Loucy (cell line): Measurements from ENCODE around the gene RAVER2.

ENCODE experiments used
- H2AFZ ChIP-seq: fragments of 200-600 bp; sonication (generic); 2 replicates; pipeline ENCODE4 v1.6.0; 2016; ENCODE audit warnings: antibody characterized with exemption, mild to moderate bottlenecking, low read length, moderate library complexity
- H3F3A ChIP-seq: fragments of 200-600 bp; 2 replicates; pipeline ENCODE4 v1.6.0; 2016; ENCODE audit warnings: antibody characterized with exemption, low read depth, mild to moderate bottlenecking
- H3K27me3 ChIP-seq: fragments of 200-600 bp; sonication (generic); 2 replicates; pipeline ENCODE4 v1.6.1; 2014; ENCODE audit warnings: low read length, mild to moderate bottlenecking; ENCODE audit not compliant: insufficient read depth, poor library complexity, severe bottlenecking
- H3K36me3 ChIP-seq: fragments of 200-600 bp; sonication (generic); 2 replicates; pipeline ENCODE4 v1.6.1; 2016; ENCODE audit warnings: low read length; ENCODE audit not compliant: insufficient read depth
- H3K4me1 ChIP-seq: fragments of 200-600 bp; sonication (generic); 2 replicates; pipeline ENCODE4 v1.5.1; 2014; ENCODE audit warnings: low read length, mild to moderate bottlenecking; ENCODE audit not compliant: insufficient read depth, poor library complexity, severe bottlenecking
- H3K4me2 ChIP-seq: fragments of 200-600 bp; sonication (generic); 2 replicates; pipeline ENCODE4 v1.6.0; 2014; ENCODE audit warnings: antibody characterized with exemption, low read length, low read depth, mild to moderate bottlenecking; ENCODE audit not compliant: poor library complexity, severe bottlenecking
- H3K4me3 ChIP-seq: fragments of 200-600 bp; sonication (generic); 2 replicates; pipeline ENCODE4 v1.5.1; 2014; ENCODE audit warnings: low read length, mild to moderate bottlenecking, mixed read lengths; ENCODE audit not compliant: poor library complexity, severe bottlenecking
- H3K79me2 ChIP-seq: fragments of 200-600 bp; sonication (generic); 2 replicates; pipeline ENCODE4 v1.6.1; 2014; ENCODE audit warnings: low read length; ENCODE audit not compliant: insufficient read depth
- H3K9ac ChIP-seq: fragments of 200-600 bp; sonication (generic); 2 replicates; pipeline ENCODE4 v1.6.0; 2014; ENCODE audit warnings: mild to moderate bottlenecking, low read depth, low read length, moderate library complexity; ENCODE audit not compliant: poor library complexity, severe bottlenecking
- H3K9me2 ChIP-seq: fragments of 200-600 bp; sonication (generic); replicated peaks from 2 replicates; pipeline ENCODE4 v1.6.1; 2016; ENCODE audit warnings: low read depth, low read length, mixed read lengths
- H3K9me3 ChIP-seq: fragments of 200-600 bp; sonication (generic); 2 replicates; pipeline ENCODE4 v1.6.1; 2014; ENCODE audit warnings: mild to moderate bottlenecking, antibody characterized with exemption, low read length, low read depth; ENCODE audit not compliant: insufficient read depth
- H4K20me1 ChIP-seq: fragments of 200-600 bp; sonication (generic); 2 replicates; pipeline ENCODE4 v1.6.0; 2014; ENCODE audit warnings: antibody characterized with exemption, low read length, mild to moderate bottlenecking; ENCODE audit not compliant: insufficient read depth, poor library complexity, severe bottlenecking
- EZH2phosphoT487 ChIP-seq: fragments of 200-600 bp; IDR thresholded peaks from 2 replicates; pipeline ENCODE4 v1.6.1; 2018; ENCODE audit warnings: antibody characterized with exemption, mild to moderate bottlenecking, moderate library complexity, borderline replicate concordance
- TF ChIP-seq, protein P1 (sequence below): fragments of 200-600 bp; sonication (generic); conservative IDR thresholded peaks from 2 replicates; pipeline ENCODE4 v1.5.1; 2014; ENCODE audit warnings: mild to moderate bottlenecking, antibody characterized with exemption, low read length

The RAVER2 gene

DNA sequence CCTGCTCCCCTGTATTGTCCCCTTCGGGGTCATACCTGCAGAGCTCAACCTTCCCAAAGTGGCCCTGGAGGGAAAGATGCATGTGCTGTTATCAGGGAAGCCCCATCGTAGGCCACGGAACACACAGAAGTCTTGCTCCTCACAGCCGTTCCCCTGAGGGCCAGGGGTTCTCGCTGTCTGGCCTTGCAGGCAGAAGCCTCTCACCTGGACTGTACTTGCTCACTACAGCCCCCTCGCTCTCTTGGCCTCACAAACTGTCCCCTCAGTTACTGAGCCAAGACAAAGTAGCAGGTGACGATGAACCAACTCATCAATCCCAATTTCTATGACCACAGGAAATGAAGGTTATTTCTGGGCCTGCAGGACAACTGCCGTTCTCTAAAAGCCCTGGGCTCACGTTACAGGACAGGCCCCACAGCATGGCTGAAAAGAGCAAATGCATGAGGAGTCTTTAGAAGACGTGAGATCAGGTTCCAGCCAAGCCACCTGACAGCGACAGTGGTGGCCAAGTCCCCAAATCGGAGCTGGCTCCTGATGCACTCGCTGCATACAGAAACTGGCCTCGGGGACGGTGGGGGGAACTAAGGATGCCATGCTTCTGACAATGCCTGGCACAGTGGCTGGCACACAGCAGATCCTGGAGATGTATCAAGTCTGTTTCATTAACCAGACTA is 95.0 kb downstream of the RAVER2 start:
- H3K9ac ChIP-seq: no peak overlapping the region
- H3K4me1 ChIP-seq: no peaks in the 10 kb centered on the region
- no peaks in the 10 kb centered on the region for H3K9me2 ChIP-seq
- H3K79me2 ChIP-seq: no peaks in the 10 kb centered on the region
- no peak overlapping the region for H3K4me2 ChIP-seq
- peaks cover 86% of the 10 kb centered on the region; the same call in 1 of the 2 replicates for H3K36me3 ChIP-seq
- no peaks in the 10 kb centered on the region for H3F3A ChIP-seq
- no peaks in the 10 kb centered on the region for H3K27me3 ChIP-seq
- H3K4me3 ChIP-seq: no peak overlapping the region
- no peak for TF ChIP-seq EZH2phosphoT487
- TF ChIP-seq, protein P1, sequence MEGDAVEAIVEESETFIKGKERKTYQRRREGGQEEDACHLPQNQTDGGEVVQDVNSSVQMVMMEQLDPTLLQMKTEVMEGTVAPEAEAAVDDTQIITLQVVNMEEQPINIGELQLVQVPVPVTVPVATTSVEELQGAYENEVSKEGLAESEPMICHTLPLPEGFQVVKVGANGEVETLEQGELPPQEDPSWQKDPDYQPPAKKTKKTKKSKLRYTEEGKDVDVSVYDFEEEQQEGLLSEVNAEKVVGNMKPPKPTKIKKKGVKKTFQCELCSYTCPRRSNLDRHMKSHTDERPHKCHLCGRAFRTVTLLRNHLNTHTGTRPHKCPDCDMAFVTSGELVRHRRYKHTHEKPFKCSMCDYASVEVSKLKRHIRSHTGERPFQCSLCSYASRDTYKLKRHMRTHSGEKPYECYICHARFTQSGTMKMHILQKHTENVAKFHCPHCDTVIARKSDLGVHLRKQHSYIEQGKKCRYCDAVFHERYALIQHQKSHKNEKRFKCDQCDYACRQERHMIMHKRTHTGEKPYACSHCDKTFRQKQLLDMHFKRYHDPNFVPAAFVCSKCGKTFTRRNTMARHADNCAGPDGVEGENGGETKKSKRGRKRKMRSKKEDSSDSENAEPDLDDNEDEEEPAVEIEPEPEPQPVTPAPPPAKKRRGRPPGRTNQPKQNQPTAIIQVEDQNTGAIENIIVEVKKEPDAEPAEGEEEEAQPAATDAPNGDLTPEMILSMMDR: no peak
- H3K9me3 ChIP-seq: no peaks in the 10 kb centered on the region
- no peaks in the 10 kb centered on the region for H4K20me1 ChIP-seq
- H2AFZ ChIP-seq: no peak overlapping the region

DNA sequence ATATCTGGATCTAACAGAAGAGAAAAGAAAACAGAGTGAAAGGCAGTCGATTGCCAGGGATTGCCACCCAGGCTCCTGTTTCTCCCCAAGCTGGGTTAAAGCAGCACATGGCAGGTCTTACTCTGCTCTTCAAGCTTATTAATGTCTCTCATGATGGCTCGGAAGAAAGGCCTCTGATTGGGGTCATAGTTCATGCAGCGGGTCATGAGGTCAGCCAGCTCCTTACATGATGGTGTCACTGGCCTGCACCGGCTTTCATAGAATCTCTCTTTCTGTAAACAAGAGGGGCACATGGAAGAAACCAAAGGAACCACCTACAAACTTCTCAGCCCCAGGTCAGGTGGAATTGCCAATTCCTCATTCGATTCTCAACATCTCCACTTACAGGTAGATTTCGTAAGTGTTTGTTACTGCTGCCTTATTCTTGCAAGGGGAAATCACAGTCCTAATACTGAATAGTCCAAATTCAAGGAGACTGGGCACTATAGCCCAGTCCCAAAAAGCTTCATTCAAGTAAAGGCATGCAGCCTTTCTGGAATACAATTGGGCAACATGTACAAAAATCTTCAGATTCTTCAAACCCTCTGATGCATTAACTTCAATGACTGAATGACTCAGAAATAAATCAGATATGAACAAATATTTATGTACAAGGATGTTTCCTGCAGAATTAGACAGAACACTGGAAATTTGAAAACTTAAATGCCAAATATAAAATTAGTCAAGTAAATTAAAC is 96.6 kb downstream of the RAVER2 start:
- no peaks in the 10 kb centered on the region for H3K4me1 ChIP-seq
- TF ChIP-seq, protein P1: no peak
- no peak for TF ChIP-seq EZH2phosphoT487
- H2AFZ ChIP-seq: no peak overlapping the region
- no peaks in the 10 kb centered on the region for H3K9me3 ChIP-seq
- H3K9ac ChIP-seq: no peak overlapping the region
- H3F3A ChIP-seq: no peaks in the 10 kb centered on the region
- no peaks in the 10 kb centered on the region for H4K20me1 ChIP-seq
- no peak overlapping the region for H3K4me2 ChIP-seq
- H3K27me3 ChIP-seq: no peaks in the 10 kb centered on the region
- no peaks in the 10 kb centered on the region for H3K9me2 ChIP-seq
- H3K79me2 ChIP-seq: no peaks in the 10 kb centered on the region
- H3K36me3 ChIP-seq: peaks cover 85% of the 10 kb centered on the region; the same call in 1 of the 2 replicates
- H3K4me3 ChIP-seq: no peak overlapping the region

- Histone ChIP-seq H3K27me3 (no peaks in the 10 kb centered on the region), H3K4me1 (no peaks in the 10 kb centered on the region), H4K20me1 (no peaks in the 10 kb centered on the region), H3K79me2 (no peaks in the 10 kb centered on the region), H3K4me2 (no peak overlapping the region), H3K4me3 (no peak overlapping the region), H3F3A (no peaks in the 10 kb centered on the region), H3K9ac (no peak overlapping the region), H2AFZ (no peak overlapping the region), H3K9me3 (no peaks in the 10 kb centered on the region), H3K36me3 (peaks cover 83% of the 10 kb centered on the region; the same call in 1 of the 2 replicates), H3K9me2 (no peaks in the 10 kb centered on the region)
- no peak for TF ChIP-seq EZH2phosphoT487
- TF ChIP-seq, protein P1: no peak
These were observed 97.3 kb downstream of the RAVER2 start for GRCh38 chr1:64842224-64842623.
